OCI-LY3 (cell line): Measurements from ENCODE around the gene HIPK2.

ENCODE experiments used
- H2AFZ ChIP-seq: fragments of 200-600, 300-600 bp; shearing (Covaris generic); 2 replicates; pipeline ENCODE4 v1.6.0; 2014; ENCODE audit warnings: antibody characterized with exemption, low read depth, low read length
- H3K27ac ChIP-seq: fragments of 200-600, 300-600 bp; sonication (generic); 2 replicates; pipeline ENCODE4 v1.5.1; 2014; ENCODE audit warnings: mild to moderate bottlenecking, low read length, moderate library complexity, mixed read lengths
- H3K27me3 ChIP-seq: fragments of 200-600, 300-600 bp; sonication (generic); 2 replicates; pipeline ENCODE4 v1.6.1; 2014; ENCODE audit warnings: low read depth, low read length, mixed read lengths
- H3K36me3 ChIP-seq: fragments of 200-600, 300-600 bp; sonication (generic); replicated peaks from 2 replicates; pipeline ENCODE3; 2014; ENCODE audit warnings: low read depth, low read length, mixed read lengths
- H3K4me1 ChIP-seq: fragments of 300-600, 200-600 bp; sonication (generic); 2 replicates; pipeline ENCODE4 v1.6.1; 2014; ENCODE audit warnings: low read length, mixed read lengths
- H3K4me2 ChIP-seq: fragments of 200-600, 300-600 bp; sonication (generic); 2 replicates; pipeline ENCODE4 v1.6.1; 2014; ENCODE audit warnings: low read length, mixed read lengths
- H3K4me3 ChIP-seq: fragments of 300-600, 200-600 bp; sonication (generic); 2 replicates; pipeline ENCODE4 v1.5.1; 2014; ENCODE audit warnings: antibody characterized with exemption, mild to moderate bottlenecking, low read length, moderate library complexity
- H3K79me2 ChIP-seq: fragments of 300-600, 200-600 bp; shearing (Covaris generic); 2 replicates; pipeline ENCODE4 v1.6.1; 2014; ENCODE audit warnings: mild to moderate bottlenecking, low read length, mixed read lengths
- H3K9ac ChIP-seq: fragments of 300-600, 200-600 bp; shearing (Covaris generic); 2 replicates; pipeline ENCODE4 v1.6.0; 2014; ENCODE audit warnings: mild to moderate bottlenecking, low read length, moderate library complexity
- H3K9me3 ChIP-seq: fragments of 200-600, 300-600 bp; shearing (Covaris generic); 2 replicates; pipeline ENCODE4 v1.6.1; 2014; ENCODE audit warnings: low read length, mixed read lengths; ENCODE audit not compliant: insufficient read depth
- H4K20me1 ChIP-seq: fragments of 200-600, 300-600 bp; sonication (generic); 2 replicates; pipeline ENCODE4 v1.6.1; 2016; ENCODE audit warnings: low read length, mixed read lengths; ENCODE audit not compliant: insufficient read depth
- CTCF ChIP-seq: fragments of 200-600, 300-600 bp; sonication (generic); IDR thresholded peaks from 2 replicates; pipeline ENCODE4 v1.5.1; 2014; ENCODE audit warnings: antibody characterized with exemption, low read length, low read depth
- EZH2phosphoT487 ChIP-seq: fragments of 200-600 bp; shearing (Covaris generic); IDR thresholded peaks from 2 replicates; pipeline ENCODE4 v1.6.1; 2018; ENCODE audit warnings: antibody characterized with exemption, mixed run types, low read depth

HIPK2 gene

GRCh38 chr7:139718859-139719258, 58.9 kb downstream of the HIPK2 start:
- Histone ChIP-seq H3K4me1 (no peaks in the 10 kb centered on the region), H3K79me2 (no peaks in the 10 kb centered on the region), H3K27ac (no peak overlapping the region), H3K27me3 (peaks cover 27% of the 10 kb centered on the region), H3K36me3 (no peaks in the 10 kb centered on the region), H2AFZ (no peak overlapping the region), H3K9ac (no peak overlapping the region), H3K9me3 (no peaks in the 10 kb centered on the region), H3K4me2 (no peak overlapping the region), H4K20me1 (no peaks in the 10 kb centered on the region), H3K4me3 (no peak overlapping the region)
- TF ChIP-seq EZH2phosphoT487 (no peak), CTCF (no peak)

- Histone ChIP-seq H4K20me1 (no peaks in the 10 kb centered on the region), H3K27me3 (peaks cover 27% of the 10 kb centered on the region), H3K27ac (no peak overlapping the region), H3K9ac (no peak overlapping the region), H3K36me3 (no peaks in the 10 kb centered on the region), H3K9me3 (no peaks in the 10 kb centered on the region), H2AFZ (no peak overlapping the region), H3K4me2 (no peak overlapping the region), H3K4me3 (no peak overlapping the region), H3K4me1 (no peaks in the 10 kb centered on the region), H3K79me2 (no peaks in the 10 kb centered on the region)
- TF ChIP-seq EZH2phosphoT487, result no peak
- TF ChIP-seq CTCF, result no peak
Observed at GRCh38 chr7:139718141-139718540, 59.7 kb downstream of the HIPK2 start.

GRCh38 chr7:139716156-139716942, 61.4 kb downstream of the HIPK2 start:
- no peak for TF ChIP-seq EZH2phosphoT487
- TF ChIP-seq CTCF, result no peak
- Histone ChIP-seq H3K79me2 (no peaks in the 10 kb centered on the region), H3K27ac (no peak overlapping the region), H3K9ac (no peak overlapping the region), H3K4me3 (no peak overlapping the region), H4K20me1 (no peaks in the 10 kb centered on the region), H3K4me2 (no peak overlapping the region), H3K36me3 (no peaks in the 10 kb centered on the region), H3K27me3 (peaks cover 24% of the 10 kb centered on the region), H2AFZ (no peak overlapping the region), H3K4me1 (no peaks in the 10 kb centered on the region), H3K9me3 (no peaks in the 10 kb centered on the region)

GRCh38 chr7:139715194-139715815, 62.5 kb downstream of the HIPK2 start:
- no peak overlapping the region for H3K4me2 ChIP-seq
- no peaks in the 10 kb centered on the region for H4K20me1 ChIP-seq
- peaks cover 20% of the 10 kb centered on the region for H3K27me3 ChIP-seq
- no peaks in the 10 kb centered on the region for H3K79me2 ChIP-seq
- H3K27ac ChIP-seq, result no peak overlapping the region
- H3K9ac ChIP-seq, result no peak overlapping the region
- no peaks in the 10 kb centered on the region for H3K36me3 ChIP-seq
- no peaks in the 10 kb centered on the region for H3K9me3 ChIP-seq
- TF ChIP-seq EZH2phosphoT487 (no peak), CTCF (no peak)
- no peak overlapping the region for H2AFZ ChIP-seq
- no peak overlapping the region for H3K4me3 ChIP-seq
- H3K4me1 ChIP-seq, result no peaks in the 10 kb centered on the region
